Vagina (tissue), 2 donors: Measurements from ENCODE around the gene TEX54.

Experiments used
- CTCF ChIP-seq, 3 experiments: fragments of 450-650 bp in 2 of 3; fragments of 200-600 bp in 1 of 3; sonication (generic) in 1 of 3; IDR thresholded peaks; one replicate each; pipeline ENCODE4 v1.5.1; 2017 to 2019; ENCODE audit warnings: antibody characterized with exemption in 3 of 3, mild to moderate bottlenecking in 2 of 3, moderate library complexity in 2 of 3
- POLR2A ChIP-seq, 2 donors: fragments of 450-650 bp; IDR thresholded peaks; one replicate each; pipeline ENCODE4 v1.6.1; 2017; ENCODE audit warnings: antibody characterized with exemption in 2 of 2, mild to moderate bottlenecking in 2 of 2, moderate library complexity in 2 of 2
- POLR2AphosphoS5 ChIP-seq, 2 donors: sonication (generic); formaldehyde crosslinking; IDR thresholded peaks; one replicate each; pipeline ENCODE4 v1.9.0; 2017; ENCODE audit warnings: antibody characterized with exemption in 2 of 2, mild to moderate bottlenecking in 2 of 2, low read depth in 1 of 2; ENCODE audit not compliant: insufficient read depth in 1 of 2

GRCh38 chr11:62843466-62843865, 10.8 kb upstream of the TEX54 start:
- TF ChIP-seq CTCF (IDR thresholded peaks at IDR 0.05), result no peak
- TF ChIP-seq POLR2A (IDR thresholded peaks at IDR 0.05), result no peak
- no peak for TF ChIP-seq POLR2AphosphoS5 (IDR thresholded peaks at IDR 0.05; ENCODE audit: insufficient read depth in 1 of 2, low read depth in 1 of 2)
